GM06990 (cell line): Measurements from ENCODE around the gene GALNT7.

ENCODE experiments used
- DNase-seq: peaks from one replicate; pipeline ENCODE4 v3.0.0-alpha.2; 2011; ENCODE audit not compliant: insufficient read length; ENCODE audit errors: extremely low read depth
- H3K27me3 ChIP-seq: replicated peaks from 2 replicates; pipeline ENCODE4 v1.6.0; 2011; ENCODE audit warnings: low read length; ENCODE audit not compliant: control insufficient read depth, insufficient read depth
- H3K36me3 ChIP-seq: 2 replicates; pipeline ENCODE4 v1.5.1; 2011; ENCODE audit warnings: low read length; ENCODE audit not compliant: control insufficient read depth, insufficient read depth
- H3K4me3 ChIP-seq: replicated peaks from 2 replicates; pipeline ENCODE4 v1.5.1; 2011; ENCODE audit warnings: low read depth, mild to moderate bottlenecking, control low read depth, low read length
- TF ChIP-seq, protein P1 (sequence below): IDR thresholded peaks from 2 replicates; pipeline ENCODE4 v1.5.1; 2011; ENCODE audit warnings: low read length, control low read depth, mild to moderate bottlenecking, inconsistent platforms; ENCODE audit not compliant: insufficient read depth, poor library complexity, severe bottlenecking

Gene GALNT7

GRCh38 chr4:173160871-173161270 lies 7.7 kb upstream of the GALNT7 start:
- Histone ChIP-seq H3K4me3 (no peak overlapping the region), H3K27me3 (no peaks in the 10 kb centered on the region), H3K36me3 (no peaks in the 10 kb centered on the region)
- TF ChIP-seq, protein P1, sequence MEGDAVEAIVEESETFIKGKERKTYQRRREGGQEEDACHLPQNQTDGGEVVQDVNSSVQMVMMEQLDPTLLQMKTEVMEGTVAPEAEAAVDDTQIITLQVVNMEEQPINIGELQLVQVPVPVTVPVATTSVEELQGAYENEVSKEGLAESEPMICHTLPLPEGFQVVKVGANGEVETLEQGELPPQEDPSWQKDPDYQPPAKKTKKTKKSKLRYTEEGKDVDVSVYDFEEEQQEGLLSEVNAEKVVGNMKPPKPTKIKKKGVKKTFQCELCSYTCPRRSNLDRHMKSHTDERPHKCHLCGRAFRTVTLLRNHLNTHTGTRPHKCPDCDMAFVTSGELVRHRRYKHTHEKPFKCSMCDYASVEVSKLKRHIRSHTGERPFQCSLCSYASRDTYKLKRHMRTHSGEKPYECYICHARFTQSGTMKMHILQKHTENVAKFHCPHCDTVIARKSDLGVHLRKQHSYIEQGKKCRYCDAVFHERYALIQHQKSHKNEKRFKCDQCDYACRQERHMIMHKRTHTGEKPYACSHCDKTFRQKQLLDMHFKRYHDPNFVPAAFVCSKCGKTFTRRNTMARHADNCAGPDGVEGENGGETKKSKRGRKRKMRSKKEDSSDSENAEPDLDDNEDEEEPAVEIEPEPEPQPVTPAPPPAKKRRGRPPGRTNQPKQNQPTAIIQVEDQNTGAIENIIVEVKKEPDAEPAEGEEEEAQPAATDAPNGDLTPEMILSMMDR, result no peak
- no peak for DNase-seq

- Histone ChIP-seq H3K36me3 (no peaks in the 10 kb centered on the region), H3K27me3 (no peaks in the 10 kb centered on the region), H3K4me3 (no peak overlapping the region)
- TF ChIP-seq, protein P1, result no peak
- DNase-seq, result no peak
Measured at GRCh38 chr4:173161311-173161710, 7.3 kb upstream of the GALNT7 start.

- TF ChIP-seq, protein P1, result no peak
- Histone ChIP-seq H3K4me3 (no peak overlapping the region), H3K27me3 (no peaks in the 10 kb centered on the region), H3K36me3 (no peaks in the 10 kb centered on the region)
- no peak for DNase-seq
Measured at GRCh38 chr4:173165706-173166105, 2.9 kb upstream of the GALNT7 start.

GRCh38 chr4:173166491-173166890 lies 2.1 kb upstream of the GALNT7 start:
- H3K36me3 ChIP-seq, result no peaks in the 10 kb centered on the region
- DNase-seq, result no peak
- no peaks in the 10 kb centered on the region for H3K27me3 ChIP-seq
- TF ChIP-seq, protein P1, result no peak
- no peak overlapping the region for H3K4me3 ChIP-seq

GRCh38 chr4:173167758-173168395 lies 734 bp upstream of the GALNT7 start:
- no peaks in the 10 kb centered on the region for H3K36me3 ChIP-seq
- no peaks in the 10 kb centered on the region for H3K27me3 ChIP-seq
- TF ChIP-seq, protein P1, result no peak
- DNase-seq, result no peak
- H3K4me3 ChIP-seq, result peak overlapping the region; percentile 85

DNA sequence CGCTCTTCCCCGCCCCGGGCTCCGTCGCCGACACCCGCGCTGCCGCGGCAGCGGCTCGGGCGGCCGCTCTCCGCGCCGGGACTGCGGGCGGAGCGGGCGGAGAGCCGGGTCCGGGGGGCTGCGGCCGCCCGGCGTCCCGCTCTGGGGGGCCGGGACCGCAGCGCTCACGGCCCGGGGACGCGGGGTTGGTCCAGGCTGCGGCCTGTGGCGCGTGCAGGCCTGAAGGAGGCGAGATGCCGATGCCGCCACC lies 492 bp downstream of the GALNT7 start:
- H3K4me3 ChIP-seq, result peak overlapping the region; percentile 85
- no peak for DNase-seq
- TF ChIP-seq, protein P1, result no peak
- H3K27me3 ChIP-seq, result no peaks in the 10 kb centered on the region
- H3K36me3 ChIP-seq, result no peaks in the 10 kb centered on the region
